Ishikawa (cell line): ENCODE results near the gene ZCCHC14.

Source experiments
- CEBPB ChIP-seq: IDR thresholded peaks from 2 replicates; pipeline ENCODE4 v1.6.1; 2012
- EP300 ChIP-seq: IDR thresholded peaks from 2 replicates; pipeline ENCODE4 v1.6.1; 2012; ENCODE audit warnings: borderline replicate concordance
- FOXM1 ChIP-seq: IDR thresholded peaks from 2 replicates; pipeline ENCODE4 v1.6.1; 2012; ENCODE audit warnings: low read depth, borderline replicate concordance
- NFIC ChIP-seq: IDR thresholded peaks from 2 replicates; pipeline ENCODE4 v1.6.1; 2012
- RAD21 ChIP-seq: IDR thresholded peaks from 2 replicates; pipeline ENCODE4 v1.6.1; 2012; ENCODE audit warnings: low read depth
- REST ChIP-seq: IDR thresholded peaks from 2 replicates; pipeline ENCODE4 v1.6.1; 2012; ENCODE audit warnings: low read depth, mild to moderate bottlenecking
- TAF1 ChIP-seq: IDR thresholded peaks from 2 replicates; pipeline ENCODE4 v1.6.1; 2012; ENCODE audit warnings: low read depth, mild to moderate bottlenecking
- TCF12 ChIP-seq: IDR thresholded peaks from 2 replicates; pipeline ENCODE4 v1.6.1; 2012; ENCODE audit warnings: low read depth
- TEAD4 ChIP-seq: IDR thresholded peaks from 2 replicates; pipeline ENCODE4 v1.6.1; 2012
- USF1 ChIP-seq: IDR thresholded peaks from 2 replicates; pipeline ENCODE4 v1.6.1; 2012
- YY1 ChIP-seq: IDR thresholded peaks from 2 replicates; pipeline ENCODE4 v1.6.1; 2012; ENCODE audit warnings: low read depth
- TF ChIP-seq, protein P1 (sequence below): IDR thresholded peaks from 2 replicates; pipeline ENCODE4 v1.6.1; 2012

DNA sequence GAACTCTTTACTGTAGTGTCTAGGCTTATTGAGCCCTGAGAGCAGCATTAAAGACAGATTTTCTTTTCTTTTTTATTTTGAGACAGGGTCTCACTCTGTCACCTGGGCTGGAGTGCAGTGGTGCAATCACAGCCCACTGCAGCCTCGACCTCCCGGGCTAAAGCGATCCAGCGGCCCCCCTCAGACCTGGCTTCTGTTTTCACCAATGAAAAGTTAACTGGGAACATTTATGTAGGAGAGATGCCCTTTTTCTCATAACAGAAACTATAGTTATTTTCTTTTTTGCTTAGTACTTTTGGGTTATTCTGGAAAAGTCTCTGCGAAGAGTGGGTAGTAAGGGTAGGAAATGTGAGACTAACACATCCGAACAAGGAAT is 99.2 kb downstream of the ZCCHC14 start:
- TF ChIP-seq YY1, result no peak
- no peak for TF ChIP-seq CEBPB
- no peak for TF ChIP-seq EP300
- no peak for TF ChIP-seq USF1
- TF ChIP-seq TCF12, result no peak
- no peak for TF ChIP-seq FOXM1
- TF ChIP-seq REST, result no peak
- no peak for TF ChIP-seq TEAD4
- no peak for TF ChIP-seq TAF1
- TF ChIP-seq NFIC, result no peak
- TF ChIP-seq RAD21, result no peak
- TF ChIP-seq, protein P1, sequence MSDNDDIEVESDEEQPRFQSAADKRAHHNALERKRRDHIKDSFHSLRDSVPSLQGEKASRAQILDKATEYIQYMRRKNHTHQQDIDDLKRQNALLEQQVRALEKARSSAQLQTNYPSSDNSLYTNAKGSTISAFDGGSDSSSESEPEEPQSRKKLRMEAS, result no peak
